ENCODE results near the gene PTPRJ.
"Not testable (repeated sequence)": the region's sequence is repeated elsewhere in the genome, so short reads cannot be mapped to it uniquely, and the experiment has no call there.

The PTPRJ gene

GRCh38 chr11:48169717-48170116 is 189.4 kb downstream of the PTPRJ start:
- no peak for DNase-seq

- DNase-seq, result no peak
These were observed 190.2 kb downstream of the PTPRJ start for GRCh38 chr11:48170241-48171233.

GRCh38 chr11:48172818-48173609 is 192.7 kb downstream of the PTPRJ start:
- DNase-seq, result peak; percentile 65

GRCh38 chr11:48177661-48178060 is 197.3 kb downstream of the PTPRJ start:
- DNase-seq, result no peak

GRCh38 chr11:48180627-48181026 is 200.3 kb downstream of the PTPRJ start:
- DNase-seq, result no peak

- DNase-seq, result no peak
These were observed 202.6 kb downstream of the PTPRJ start for GRCh38 chr11:48182860-48183526.

- DNase-seq, result no peak
These were observed 204.1 kb downstream of the PTPRJ start for GRCh38 chr11:48184452-48184851.

GRCh38 chr11:48190906-48191654 is 210.7 kb downstream of the PTPRJ start:
- DNase-seq, result not testable (repeated sequence)

GRCh38 chr11:48193876-48194275 is 213.5 kb downstream of the PTPRJ start:
- DNase-seq, result no peak

- no peak for DNase-seq
These were observed 227.5 kb downstream of the PTPRJ start for GRCh38 chr11:48207881-48208280.

GRCh38 chr11:48210052-48210451 is 229.7 kb downstream of the PTPRJ start:
- no peak for DNase-seq

GRCh38 chr11:48216510-48216909 is 236.2 kb downstream of the PTPRJ start, which contains the start of gene OR4B1:
Gene OR4B1 (plus strand): TSS chr11:48216810. CDS start chr11:48216810, 0 bp downstream.
- no peak for DNase-seq
